ENCODE data around the gene ENO3. TPM values are rescaled to one million over a fixed set of nuclear protein-coding genes. Genes with fewer than 3 reads are reported as not detected.

Gene ENO3
- total and polyA plus RNA-seq, 10 of the 15 experiments (the other 5 are each of a cell fraction or from before 2014, with no cell fraction given): 6.8 to 28.4 (median 17.0) TPM

DNA sequence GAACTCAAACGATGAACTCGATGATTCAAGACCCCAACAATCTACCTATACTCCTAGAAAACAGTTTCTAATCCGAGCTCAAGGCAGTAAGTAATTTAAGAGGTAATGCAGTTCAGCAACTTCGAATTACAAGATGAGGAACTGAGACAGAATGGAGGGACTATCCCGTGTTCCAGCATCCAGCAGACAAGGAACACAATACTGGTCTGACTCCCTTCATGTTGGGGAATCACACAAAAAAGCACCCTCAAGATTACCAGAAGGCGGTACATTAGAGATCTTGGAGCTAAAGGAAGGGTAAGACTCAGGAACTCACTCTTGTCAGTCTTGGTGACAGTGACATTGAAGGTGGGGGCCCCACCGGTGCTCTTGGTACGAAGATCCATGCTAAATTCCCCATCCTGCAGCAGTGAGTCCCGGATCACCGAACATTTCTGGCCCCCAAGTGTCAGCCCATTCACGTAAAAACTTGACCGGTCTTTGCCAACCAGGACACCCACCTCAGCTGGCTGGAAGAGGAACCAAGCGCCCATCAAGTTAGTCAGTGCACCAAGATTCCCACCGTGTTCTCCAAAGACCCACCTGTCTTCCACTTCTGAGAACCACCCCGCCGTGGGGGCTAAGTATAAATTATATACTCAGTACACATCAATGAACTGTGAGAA, 4.5 kb upstream of the ENO3 start (continued):
- TF ChIP-seq, protein P1, sequence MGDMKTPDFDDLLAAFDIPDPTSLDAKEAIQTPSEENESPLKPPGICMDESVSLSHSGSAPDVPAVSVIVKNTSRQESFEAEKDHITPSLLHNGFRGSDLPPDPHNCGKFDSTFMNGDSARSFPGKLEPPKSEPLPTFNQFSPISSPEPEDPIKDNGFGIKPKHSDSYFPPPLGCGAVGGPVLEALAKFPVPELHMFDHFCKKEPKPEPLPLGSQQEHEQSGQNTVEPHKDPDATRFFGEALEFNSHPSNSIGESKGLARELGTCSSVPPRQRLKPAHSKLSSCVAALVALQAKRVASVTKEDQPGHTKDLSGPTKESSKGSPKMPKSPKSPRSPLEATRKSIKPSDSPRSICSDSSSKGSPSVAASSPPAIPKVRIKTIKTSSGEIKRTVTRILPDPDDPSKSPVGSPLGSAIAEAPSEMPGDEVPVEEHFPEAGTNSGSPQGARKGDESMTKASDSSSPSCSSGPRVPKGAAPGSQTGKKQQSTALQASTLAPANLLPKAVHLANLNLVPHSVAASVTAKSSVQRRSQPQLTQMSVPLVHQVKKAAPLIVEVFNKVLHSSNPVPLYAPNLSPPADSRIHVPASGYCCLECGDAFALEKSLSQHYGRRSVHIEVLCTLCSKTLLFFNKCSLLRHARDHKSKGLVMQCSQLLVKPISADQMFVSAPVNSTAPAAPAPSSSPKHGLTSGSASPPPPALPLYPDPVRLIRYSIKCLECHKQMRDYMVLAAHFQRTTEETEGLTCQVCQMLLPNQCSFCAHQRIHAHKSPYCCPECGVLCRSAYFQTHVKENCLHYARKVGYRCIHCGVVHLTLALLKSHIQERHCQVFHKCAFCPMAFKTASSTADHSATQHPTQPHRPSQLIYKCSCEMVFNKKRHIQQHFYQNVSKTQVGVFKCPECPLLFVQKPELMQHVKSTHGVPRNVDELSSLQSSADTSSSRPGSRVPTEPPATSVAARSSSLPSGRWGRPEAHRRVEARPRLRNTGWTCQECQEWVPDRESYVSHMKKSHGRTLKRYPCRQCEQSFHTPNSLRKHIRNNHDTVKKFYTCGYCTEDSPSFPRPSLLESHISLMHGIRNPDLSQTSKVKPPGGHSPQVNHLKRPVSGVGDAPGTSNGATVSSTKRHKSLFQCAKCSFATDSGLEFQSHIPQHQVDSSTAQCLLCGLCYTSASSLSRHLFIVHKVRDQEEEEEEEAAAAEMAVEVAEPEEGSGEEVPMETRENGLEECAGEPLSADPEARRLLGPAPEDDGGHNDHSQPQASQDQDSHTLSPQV (IDR thresholded peaks at IDR 0.05): no peak
- TF ChIP-seq, protein P2, sequence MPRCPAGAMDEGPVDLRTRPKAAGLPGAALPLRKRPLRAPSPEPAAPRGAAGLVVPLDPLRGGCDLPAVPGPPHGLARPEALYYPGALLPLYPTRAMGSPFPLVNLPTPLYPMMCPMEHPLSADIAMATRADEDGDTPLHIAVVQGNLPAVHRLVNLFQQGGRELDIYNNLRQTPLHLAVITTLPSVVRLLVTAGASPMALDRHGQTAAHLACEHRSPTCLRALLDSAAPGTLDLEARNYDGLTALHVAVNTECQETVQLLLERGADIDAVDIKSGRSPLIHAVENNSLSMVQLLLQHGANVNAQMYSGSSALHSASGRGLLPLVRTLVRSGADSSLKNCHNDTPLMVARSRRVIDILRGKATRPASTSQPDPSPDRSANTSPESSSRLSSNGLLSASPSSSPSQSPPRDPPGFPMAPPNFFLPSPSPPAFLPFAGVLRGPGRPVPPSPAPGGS (IDR thresholded peaks at IDR 0.05; ENCODE audit: borderline replicate concordance, insufficient read depth, low read depth, low read length, poor library complexity, severe bottlenecking): peak; percentile 56
- TF ChIP-seq IKZF2 (IDR thresholded peaks at IDR 0.05) (peak; percentile 74 to 83; a peak in 3 of 4 replicates), NFIC (IDR thresholded peaks at IDR 0.05; ENCODE audit: low read depth, low read length) (no peak), PML (IDR thresholded peaks at IDR 0.05; ENCODE audit: low read length) (no peak), YY1 (IDR thresholded peaks at IDR 0.05; ENCODE audit: low read depth, low read length) (0 out of 2 replicates have a peak, but pooled peaks have one; percentile 7), MEF2A (IDR thresholded peaks at IDR 0.05; ENCODE audit: insufficient read depth, low read depth, low read length) (no peak), YBX1 (IDR thresholded peaks at IDR 0.05) (no peak), CEBPB (IDR thresholded peaks at IDR 0.05; ENCODE audit: borderline replicate concordance in 1 of 2, low read depth in 2 of 2, low read length in 2 of 2) (no peak), SRF (IDR thresholded peaks at IDR 0.05; ENCODE audit: low read depth in 2 of 2, low read length in 2 of 2) (no peak), SMARCA5 (IDR thresholded peaks at IDR 0.05) (no peak), NFXL1 (IDR thresholded peaks at IDR 0.05; ENCODE audit: borderline replicate concordance) (no peak), MTA2 (IDR thresholded peaks at IDR 0.05; ENCODE audit: low read depth) (0 out of 2 replicates have a peak, but pooled peaks have one; percentile 16), NR2F1 (conservative IDR thresholded peaks at IDR 0.05) (no peak), MTA3 (IDR thresholded peaks at IDR 0.05; ENCODE audit: borderline replicate concordance, low read length) (no peak), POLR2AphosphoS5 (IDR thresholded peaks at IDR 0.05; ENCODE audit: low read length) (peak; percentile 77), JUND (IDR thresholded peaks at IDR 0.05; ENCODE audit: low read depth, low read length) (no peak), SUPT20H (IDR thresholded peaks at IDR 0.05; ENCODE audit: borderline replicate concordance, control insufficient read depth, low read depth, low read length) (no peak), EGR1 (IDR thresholded peaks at IDR 0.05; ENCODE audit: borderline replicate concordance in 1 of 2, low read depth in 2 of 2, low read length in 2 of 2) (no peak)
- TF ChIP-seq, protein P3, sequence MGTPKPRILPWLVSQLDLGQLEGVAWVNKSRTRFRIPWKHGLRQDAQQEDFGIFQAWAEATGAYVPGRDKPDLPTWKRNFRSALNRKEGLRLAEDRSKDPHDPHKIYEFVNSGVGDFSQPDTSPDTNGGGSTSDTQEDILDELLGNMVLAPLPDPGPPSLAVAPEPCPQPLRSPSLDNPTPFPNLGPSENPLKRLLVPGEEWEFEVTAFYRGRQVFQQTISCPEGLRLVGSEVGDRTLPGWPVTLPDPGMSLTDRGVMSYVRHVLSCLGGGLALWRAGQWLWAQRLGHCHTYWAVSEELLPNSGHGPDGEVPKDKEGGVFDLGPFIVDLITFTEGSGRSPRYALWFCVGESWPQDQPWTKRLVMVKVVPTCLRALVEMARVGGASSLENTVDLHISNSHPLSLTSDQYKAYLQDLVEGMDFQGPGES (IDR thresholded peaks at IDR 0.05): no peak
- TF ChIP-seq, protein P4, sequence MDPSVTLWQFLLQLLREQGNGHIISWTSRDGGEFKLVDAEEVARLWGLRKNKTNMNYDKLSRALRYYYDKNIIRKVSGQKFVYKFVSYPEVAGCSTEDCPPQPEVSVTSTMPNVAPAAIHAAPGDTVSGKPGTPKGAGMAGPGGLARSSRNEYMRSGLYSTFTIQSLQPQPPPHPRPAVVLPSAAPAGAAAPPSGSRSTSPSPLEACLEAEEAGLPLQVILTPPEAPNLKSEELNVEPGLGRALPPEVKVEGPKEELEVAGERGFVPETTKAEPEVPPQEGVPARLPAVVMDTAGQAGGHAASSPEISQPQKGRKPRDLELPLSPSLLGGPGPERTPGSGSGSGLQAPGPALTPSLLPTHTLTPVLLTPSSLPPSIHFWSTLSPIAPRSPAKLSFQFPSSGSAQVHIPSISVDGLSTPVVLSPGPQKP (IDR thresholded peaks at IDR 0.05; ENCODE audit: low read depth, low read length): no peak
